DOHH2 (cell line): Measurements from ENCODE around the gene PDHX.

Source experiments
- CTCF ChIP-seq: fragments of 200-600 bp; sonication (generic); IDR thresholded peaks from one replicate; pipeline ENCODE4 v1.5.1; 2014; ENCODE audit warnings: antibody characterized with exemption, mild to moderate bottlenecking, low read depth, low read length; ENCODE audit not compliant: poor library complexity, severe bottlenecking
- EZH2phosphoT487 ChIP-seq: fragments of 200-600 bp; sonication (generic); IDR thresholded peaks from 2 replicates; pipeline ENCODE4 v1.6.1; 2017; ENCODE audit warnings: borderline replicate concordance, mild to moderate bottlenecking, antibody characterized with exemption, low read length, moderate library complexity, mixed read lengths

GRCh38 chr11:35003186-35003585, 86.8 kb downstream of the PDHX start:
- no peak for TF ChIP-seq CTCF
- TF ChIP-seq EZH2phosphoT487: no peak
